GM21619 (cell line): Measurements from ENCODE around the gene S100A9.

Experiments
- ATAC-seq: cut with Tn5 transposase; IDR thresholded peaks from one replicate; pipeline ENCODE4 v1.9.1; 2021; ENCODE audit not compliant: unreplicated experiment

S100A9 gene

DNA sequence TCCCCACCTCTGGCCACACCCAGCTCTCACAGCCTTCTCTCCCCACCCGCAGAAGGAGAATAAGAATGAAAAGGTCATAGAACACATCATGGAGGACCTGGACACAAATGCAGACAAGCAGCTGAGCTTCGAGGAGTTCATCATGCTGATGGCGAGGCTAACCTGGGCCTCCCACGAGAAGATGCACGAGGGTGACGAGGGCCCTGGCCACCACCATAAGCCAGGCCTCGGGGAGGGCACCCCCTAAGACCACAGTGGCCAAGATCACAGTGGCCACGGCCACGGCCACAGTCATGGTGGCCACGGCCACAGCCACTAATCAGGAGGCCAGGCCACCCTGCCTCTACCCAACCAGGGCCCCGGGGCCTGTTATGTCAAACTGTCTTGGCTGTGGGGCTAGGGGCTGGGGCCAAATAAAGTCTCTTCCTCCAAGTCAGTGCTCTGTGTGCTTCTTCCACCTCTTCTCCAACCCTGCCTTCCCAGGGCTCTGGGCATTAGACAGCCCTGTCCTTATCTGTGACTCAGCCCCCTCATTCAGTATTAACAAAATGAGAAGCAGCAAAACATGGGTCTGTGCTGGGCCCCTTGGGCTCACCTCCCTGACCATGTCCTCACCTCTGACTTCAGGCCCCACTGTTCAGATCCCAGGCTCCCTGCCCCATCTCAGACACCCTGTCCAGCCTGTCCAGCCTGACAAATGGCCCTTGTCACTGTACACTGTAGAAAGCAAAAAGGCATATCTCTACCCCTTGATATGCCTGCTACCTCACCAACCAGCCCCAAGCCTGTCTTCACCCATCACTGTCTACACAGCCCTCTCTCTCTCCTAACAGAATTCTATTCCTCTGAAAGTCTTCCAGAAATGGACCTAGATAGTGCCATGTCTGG, 3.2 kb downstream of the S100A9 start:
- ATAC-seq: no peak

DNA sequence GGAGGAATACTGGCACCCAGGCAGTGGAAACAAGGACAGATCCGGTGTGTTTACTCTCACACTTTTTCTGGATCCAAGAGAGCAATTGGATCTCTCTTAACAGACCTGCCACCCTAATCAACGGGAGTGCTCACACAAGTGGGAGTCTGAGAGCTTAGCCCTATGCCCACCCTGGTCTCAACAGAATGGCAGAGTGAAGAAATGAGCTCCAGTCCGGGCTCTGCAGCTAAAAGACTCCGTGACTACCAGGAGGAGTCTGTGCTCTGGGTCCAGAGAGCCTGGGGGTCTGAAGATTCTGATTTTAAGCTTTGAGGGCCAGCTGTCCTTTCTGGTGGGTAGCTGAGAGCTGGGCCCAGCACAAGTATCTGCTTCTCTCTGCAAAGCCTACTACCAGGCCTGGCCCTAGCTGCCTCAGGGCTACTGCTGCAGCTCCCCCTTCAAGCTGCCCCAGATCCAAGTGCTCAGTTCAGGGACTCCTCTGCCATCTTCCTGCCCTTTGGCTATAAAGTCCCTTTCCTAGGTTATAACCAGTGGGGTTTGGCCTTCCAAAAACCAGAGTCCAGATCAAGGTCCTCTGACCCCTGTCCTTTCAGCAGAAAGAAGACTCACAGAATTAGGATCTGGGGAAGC, 3.9 kb downstream of the S100A9 start:
- ATAC-seq: no peak

GRCh38 chr1:153362187-153362775, 4.6 kb downstream of the S100A9 start:
- ATAC-seq: no peak

DNA sequence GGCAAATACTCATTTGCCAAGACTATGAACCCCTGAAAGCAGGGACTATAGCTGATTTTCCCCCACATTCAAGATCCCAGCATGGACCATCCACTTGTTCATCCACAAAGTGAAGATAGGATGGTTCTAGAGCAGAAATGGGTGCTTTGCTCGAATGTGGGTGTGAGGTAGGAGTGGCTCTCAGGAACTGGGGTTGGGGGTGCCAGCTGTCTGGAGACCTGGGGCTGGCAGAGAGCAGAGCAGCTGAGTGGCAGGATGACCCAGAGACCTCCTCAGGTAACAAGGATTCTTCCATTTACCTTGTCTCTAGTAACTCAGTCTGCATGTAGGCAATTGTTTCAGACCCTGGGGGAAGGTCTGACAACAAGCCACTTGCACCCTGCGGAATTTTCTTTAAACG, 6.0 kb downstream of the S100A9 start:
- no peak for ATAC-seq

GRCh38 chr1:153364156-153364555, 6.5 kb downstream of the S100A9 start:
- no peak for ATAC-seq

GRCh38 chr1:153364766-153365666, 7.4 kb downstream of the S100A9 start:
- ATAC-seq: no peak

- ATAC-seq: no peak
Measured at GRCh38 chr1:153365696-153366095, 8.0 kb downstream of the S100A9 start.

DNA sequence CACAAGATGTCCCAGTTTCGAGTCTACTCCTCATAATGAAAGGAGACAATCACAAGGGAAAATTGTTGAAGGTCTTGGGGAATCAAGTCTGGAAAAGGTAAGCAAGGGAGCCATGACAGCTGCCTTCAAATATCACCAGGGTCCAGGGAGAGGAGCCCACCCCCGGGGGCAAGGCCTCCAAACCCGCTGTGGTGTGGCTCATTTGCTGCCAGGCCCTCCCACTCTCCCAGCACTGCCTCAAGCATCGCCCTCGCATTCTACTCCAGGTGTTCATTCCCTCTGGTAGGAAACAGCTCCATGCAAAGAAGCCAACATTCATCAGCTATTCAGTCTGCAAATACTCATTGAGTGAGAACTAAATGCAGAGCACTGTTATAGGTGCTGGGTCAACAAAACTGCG, 8.6 kb downstream of the S100A9 start:
- no peak for ATAC-seq

DNA sequence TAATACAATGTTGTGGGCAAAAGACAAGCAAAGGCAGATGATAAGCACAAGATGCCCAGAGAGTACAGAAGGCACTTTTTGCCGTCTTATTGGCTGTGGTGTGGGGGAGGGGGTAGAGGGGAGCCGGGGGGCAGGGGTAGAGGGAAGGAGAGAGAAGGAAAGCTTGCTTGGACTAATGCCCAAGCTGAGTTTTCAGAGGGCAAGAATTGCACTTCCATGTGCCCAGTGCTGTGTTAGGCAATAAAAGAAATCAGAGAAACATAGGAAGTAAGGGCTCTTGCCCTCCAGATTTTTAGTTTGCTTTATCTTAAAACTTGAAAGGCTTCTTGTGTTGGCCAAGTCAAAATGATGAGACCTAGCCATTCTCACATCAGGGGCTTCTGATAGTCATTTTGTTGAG, 9.4 kb downstream of the S100A9 start:
- no peak for ATAC-seq

DNA sequence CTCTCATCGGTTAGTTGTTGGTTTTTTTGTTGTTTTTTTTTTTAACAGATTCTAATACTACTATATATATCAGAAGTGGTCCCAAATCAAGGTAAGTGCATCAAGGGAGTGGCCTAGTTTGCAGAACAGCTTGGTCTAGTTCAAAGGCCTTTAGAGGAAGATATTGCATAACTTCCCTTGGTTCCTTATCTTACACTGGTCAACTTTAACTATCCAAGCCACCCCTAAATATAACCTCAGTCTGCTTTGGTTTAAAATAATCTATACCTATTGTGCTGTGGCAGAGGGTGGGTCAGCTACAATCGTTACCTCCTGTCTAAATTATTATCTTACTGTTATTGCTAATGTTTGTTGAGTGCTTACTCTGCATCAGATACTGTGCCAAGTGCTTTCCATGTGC, 10.8 kb downstream of the S100A9 start:
- ATAC-seq: no peak

- no peak for ATAC-seq
Measured at GRCh38 chr1:153370146-153370545, 12.5 kb downstream of the S100A9 start.

DNA sequence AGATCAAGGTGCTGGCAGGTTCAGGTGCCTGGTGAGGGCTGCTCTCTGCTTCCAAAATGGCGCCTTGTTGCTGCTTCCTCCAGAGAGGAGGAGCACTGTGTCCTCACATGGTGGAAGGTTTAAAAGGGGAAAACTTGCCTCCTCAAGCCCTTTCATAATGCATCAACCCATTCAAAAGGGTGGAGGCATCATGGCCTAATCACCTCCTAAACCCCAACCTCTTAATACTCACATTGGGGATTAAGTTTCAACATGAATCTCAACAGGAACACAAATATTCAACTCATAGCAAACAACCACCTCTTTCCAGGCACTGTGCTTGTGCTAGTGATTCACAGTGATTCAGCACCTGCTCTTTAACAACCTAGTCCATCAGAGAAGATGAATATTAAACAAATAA, 13.6 kb downstream of the S100A9 start:
- ATAC-seq: no peak

- ATAC-seq: no peak
Measured at GRCh38 chr1:153372571-153372970, 14.9 kb downstream of the S100A9 start.

DNA sequence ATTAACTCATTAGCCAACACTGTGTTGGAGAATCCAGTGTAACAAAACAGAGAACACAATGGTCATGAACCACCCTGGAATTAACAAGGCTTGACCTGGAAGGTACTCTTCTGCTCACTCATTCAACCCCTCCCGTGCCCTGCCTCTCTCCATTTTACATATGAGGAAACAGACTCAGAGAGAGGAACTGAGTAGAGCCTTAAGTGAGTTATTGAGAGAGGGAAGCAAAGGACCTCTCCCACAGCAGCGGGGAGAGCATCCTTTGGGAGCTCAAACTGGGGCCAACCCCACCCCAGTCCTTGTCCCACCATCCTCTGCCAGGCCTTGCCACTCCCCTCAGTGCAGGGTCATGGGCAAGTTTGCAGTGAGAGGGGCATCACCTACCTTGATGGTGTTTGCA, 16.4 kb downstream of the S100A9 start:
- ATAC-seq: no peak

GRCh38 chr1:153375511-153375910, 17.9 kb downstream of the S100A9 start, which contains the start of gene S100A12:
Gene S100A12, minus strand, starts transcription at chr1:153375621. Its CDS starts 1,029 bp downstream, at chr1:153374592.
- ATAC-seq: no peak

DNA sequence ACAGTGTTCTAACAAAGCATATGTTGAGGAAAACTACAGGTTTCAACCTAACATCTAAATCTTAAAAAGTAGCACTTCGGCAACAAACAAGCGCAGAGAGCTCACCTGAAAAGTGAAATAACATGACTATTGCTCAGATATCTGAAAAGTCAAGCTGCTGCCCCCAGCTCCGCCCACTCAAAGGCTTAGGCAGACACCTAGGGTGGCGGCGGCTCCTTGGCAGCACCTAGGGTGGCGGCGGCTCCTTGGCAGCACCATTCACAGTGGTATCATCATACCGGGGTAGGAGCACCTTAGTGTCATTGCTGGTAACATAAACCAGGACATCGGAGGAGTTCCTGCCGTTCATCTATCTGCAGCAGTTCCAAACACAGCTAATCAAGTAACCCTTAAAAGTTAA, 21.9 kb downstream of the S100A9 start:
- no peak for ATAC-seq

DNA sequence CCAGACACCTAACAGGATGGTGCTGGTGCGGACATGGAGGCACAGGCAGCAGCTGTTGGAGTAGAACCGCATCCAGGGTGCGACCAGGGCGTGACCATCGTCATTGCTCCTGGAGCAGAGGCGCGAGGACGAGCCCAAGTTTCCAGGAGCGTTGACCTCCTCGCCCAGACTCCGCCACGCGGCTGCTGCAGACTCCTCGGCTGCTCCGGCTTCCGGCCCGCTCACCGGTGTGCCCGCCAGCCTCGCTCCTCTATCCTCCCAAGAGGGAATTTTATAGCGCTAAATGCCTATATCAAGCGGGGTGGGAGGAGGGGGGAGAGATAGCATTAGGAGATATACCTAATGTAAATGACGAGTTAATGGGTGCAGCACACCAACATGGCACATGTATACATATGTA, 23.1 kb downstream of the S100A9 start:
- ATAC-seq: no peak

DNA sequence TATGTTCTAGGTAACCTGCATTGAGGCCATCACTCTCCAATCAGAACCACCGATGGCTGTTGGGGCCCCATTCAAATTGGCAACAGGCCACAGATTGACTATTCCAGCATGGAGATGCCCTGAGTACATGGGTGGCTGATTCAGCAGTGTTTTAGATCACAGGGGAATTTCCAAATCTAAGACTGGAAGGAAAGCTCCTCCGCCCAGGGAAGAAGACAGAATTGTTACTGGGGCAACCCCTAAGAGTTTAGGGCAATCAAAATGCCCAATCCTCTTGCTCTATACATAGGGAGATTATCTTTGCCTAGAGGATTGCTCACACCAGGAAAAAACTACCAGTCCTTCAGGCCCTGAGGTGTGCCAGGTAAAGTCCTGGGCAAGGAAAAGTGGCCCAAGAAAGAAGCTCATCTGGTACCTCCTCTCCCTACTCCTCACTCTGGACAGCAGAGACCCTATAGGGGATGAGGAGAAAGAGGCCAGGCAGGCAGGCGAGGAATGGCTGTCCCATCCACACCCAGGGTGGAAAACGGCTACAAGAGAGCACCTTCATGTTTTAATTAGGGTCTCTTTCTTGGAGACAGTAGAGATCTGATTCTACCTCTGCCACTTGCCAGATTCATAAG, 27.4 kb downstream of the S100A9 start:
- ATAC-seq: no peak

DNA sequence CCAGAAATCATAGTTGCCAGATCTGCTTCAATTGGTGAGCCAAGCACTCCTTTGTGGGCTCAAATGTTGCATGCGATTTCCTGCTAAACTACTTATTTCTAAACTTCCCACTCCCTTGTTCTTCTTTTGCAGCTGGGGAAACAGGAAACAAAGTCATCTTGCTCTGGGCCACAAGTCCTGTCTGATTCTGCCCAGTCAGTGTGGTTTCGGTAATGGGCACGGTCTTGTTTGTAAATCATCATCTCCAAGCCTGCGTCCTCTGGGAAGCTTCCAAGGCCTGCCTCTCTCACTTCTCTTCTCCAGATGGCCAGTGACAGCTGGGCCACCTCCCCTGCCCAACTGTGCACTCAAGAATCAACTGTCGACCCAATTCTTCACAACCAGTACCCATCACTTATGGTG, 28.8 kb downstream of the S100A9 start:
- ATAC-seq: no peak

DNA sequence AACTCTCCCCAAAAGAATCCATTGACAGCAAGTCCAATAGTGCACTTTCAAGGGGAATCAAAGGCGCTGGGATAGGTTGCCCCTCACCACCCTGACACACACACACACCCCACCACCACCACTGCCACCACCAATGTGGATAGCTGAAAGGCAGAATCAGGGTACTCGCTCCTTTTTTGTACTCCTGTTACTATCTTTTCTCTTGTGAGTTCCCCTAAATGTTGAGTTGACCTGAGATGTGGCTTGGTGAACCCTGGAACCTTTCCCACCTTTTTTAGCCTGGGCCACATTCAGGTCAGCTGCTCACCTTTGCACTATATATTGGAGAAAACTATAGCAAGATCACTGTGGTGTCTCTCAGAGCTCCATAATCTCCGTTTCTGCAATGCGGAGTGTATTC, 29.3 kb downstream of the S100A9 start:
- ATAC-seq: no peak

DNA sequence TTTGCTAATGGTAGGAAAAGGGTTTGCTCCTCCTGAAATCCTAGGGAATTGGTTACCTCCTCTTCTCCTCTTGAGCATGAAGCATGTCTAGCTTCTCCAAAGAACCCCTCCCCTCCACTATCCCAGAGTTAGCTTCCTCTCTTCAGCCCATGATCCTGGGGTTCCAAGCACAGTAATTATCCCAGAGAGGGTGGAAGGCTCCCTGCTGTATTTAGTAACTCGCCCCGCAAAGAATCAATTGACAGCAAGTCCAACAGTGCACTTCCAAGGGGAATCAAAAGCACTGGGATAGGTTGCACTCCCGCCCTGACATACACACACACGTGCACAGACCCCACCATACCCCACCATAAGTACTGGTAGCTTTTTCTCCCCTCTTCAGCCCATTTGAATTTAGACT, 30.1 kb downstream of the S100A9 start:
- ATAC-seq: no peak
